HG03039 (cell line): ENCODE results near the gene CEP164.
"Not testable (repeated sequence)": the region's sequence is repeated elsewhere in the genome, so short reads cannot be mapped to it uniquely, and the experiment has no call there.

Experiments
- ATAC-seq: cut with Tn5 transposase; IDR thresholded peaks from one replicate; pipeline ENCODE4 v1.9.1; 2021; ENCODE audit warnings: mild to moderate bottlenecking, moderate library complexity; ENCODE audit not compliant: unreplicated experiment

The CEP164 gene

DNA sequence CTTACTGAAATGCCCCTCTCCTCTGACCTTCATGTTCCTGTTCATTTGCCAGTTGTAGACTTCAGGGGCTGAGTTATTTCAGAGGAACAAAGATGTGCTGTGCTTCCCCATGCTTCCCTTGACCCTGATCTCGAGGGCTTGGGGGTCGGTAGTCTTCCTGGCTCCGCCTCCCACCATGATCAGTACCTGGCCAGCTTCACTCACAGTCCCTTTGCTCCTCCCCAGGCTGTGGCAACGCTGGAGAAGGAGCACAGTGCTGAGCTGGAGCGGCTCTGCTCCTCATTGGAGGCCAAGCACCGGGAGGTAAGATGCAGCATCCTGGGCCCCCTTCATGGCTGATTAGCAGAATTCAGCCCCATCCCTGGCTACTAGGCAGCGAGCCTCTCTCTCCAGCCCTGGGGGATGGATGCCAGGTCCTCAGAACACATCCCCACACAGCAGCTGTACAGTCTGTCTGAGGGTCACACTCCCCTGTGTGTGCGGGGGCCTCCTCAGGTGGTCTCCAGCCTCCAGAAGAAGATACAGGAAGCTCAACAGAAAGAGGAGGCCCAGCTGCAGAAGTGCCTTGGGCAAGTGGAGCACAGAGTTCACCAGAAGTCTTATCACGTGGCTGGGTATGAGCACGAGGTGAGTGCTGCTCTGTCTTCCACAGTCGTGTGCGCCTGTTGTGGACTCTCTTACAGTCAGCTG, 64.5 kb downstream of the CEP164 start:
- ATAC-seq = no peak

DNA sequence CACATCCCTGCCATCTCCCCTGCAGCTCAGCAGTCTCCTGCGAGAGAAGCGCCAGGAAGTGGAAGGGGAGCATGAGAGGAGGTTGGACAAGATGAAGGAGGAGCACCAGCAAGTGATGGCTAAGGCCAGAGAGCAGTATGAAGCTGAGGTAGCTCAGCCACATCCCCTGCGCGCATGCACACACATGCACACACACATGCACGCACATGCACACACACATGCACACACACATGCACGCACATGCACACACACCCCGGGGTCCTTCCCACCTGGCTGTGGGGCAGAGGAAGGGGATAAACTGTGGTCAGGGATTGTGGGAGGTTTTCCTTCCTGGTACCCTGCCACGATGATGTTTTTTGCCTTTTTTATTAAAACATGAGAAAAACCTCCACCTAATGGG, 65.3 kb downstream of the CEP164 start:
- ATAC-seq = no peak

DNA sequence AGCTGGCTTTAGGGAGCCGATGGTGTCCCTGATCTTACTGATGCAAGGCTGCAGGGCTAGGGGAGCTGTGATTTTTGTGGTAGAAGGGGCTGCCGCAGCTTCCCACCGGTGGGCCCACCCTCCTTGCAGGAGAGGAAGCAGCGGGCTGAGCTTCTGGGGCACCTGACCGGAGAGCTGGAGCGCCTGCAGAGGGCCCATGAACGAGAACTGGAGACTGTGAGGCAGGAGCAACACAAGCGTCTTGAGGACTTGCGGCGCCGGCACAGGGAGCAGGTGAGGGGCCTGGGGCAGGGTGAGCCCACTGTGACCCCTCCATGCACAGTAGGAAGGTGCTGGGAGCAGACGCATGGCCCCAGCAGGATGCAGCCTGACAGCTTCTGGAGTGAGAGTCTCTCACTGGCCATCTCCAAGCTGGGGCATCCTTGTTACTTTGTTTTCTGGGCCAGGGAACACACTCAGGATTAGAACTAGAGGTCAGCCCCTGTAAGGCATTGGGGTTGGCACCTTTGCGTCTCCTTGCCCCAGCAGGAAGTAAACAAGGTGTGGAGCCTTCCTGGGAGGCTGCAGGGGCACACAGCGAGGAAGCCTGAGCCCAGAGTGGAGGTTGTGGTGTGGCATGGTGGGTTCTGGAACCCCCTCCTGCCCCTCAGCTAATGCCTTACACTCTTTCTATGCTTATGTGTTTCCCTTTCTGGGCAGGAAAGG, 66.7 kb downstream of the CEP164 start:
- no peak for ATAC-seq

DNA sequence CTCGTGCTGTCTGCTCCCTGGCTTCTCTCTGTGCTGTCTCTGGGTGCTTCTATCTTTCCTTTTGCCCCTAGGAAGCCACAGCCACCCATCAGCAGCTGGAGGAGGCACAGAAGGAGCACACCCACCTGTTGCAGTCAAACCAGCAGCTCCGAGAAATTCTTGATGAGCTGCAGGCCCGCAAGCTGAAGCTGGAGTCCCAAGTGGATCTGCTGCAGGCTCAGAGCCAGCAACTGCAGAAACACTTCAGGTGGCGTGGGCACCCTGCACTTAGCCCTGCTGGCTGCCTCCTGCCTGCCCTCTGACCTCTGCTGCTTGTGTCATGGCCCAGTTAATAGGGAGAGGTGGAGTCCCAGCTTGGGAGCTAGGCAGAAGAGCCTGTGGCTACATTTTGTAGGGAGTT, 67.8 kb downstream of the CEP164 start:
- ATAC-seq = no peak

DNA sequence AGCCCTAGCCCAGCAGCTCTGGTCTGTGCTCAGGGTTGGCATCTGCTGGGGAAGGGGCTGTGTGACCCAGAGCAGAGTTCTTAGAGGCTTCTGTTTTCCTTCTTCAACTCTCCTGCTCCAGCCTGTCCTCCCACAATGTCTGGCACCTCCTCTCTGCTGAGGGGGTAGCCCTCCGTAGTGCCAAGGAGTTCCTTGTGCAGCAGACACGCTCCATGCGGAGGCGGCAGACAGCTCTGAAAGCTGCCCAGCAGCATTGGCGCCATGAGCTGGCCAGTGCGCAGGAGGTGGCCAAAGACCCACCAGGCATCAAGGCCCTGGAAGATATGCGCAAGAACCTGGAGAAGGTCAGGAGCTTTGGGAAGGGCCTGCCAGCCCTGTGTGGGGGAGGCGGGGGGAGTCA, 69.3 kb downstream of the CEP164 start:
- no peak for ATAC-seq

DNA sequence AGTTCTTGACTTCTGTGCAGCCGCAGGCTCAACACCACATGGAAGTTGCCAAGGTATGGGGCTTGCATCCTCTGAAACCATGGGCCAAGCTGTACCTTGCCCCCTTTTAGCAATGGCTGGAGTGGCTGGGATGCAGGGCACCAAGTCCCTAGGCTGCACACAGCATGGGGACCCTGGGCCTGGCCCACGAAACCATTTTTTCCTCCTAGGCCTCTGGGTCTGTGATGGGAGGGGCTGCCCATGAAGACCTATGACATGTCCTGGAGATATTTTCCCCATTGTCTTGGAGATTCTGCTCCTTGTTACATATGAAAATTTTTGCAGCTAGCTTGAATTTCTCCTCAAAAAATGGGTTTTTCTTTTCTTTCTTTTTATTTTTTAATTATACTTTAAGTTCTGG, 71.0 kb downstream of the CEP164 start:
- not testable (repeated sequence) for ATAC-seq

DNA sequence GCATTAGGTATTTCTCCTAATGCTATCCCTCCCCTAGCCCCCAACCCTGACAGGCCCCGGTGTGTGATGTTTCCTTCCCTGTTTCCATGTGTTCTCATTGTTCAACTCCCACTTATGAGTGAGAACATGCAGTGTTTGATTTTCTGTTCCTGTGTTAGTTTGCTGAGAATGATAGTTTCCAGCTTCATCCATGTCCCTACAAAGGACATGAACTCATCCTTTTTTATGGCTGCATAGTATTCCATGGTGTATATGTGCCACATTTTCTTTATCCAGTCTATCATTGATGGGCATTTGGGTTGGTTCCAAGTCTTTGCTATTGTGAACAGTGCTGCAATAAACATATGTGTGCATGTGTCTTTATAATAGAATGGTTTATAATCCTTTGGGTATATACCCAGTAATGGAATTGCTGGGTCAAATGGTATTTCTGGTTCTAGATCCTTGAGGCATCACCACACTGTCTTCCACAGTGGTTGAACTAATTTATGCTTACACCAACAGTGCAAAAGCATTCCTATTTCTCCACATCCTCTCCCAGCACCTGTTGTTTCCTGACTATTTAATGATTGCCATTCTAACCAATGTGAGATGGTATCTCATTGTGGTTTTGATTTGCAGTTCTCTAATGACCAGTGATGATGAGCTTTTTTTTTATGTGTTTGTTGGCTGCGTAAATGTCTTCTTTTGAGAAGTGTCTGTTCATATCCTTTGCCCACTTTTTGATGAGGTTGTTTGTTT, 71.6 kb downstream of the CEP164 start:
- ATAC-seq = not testable (repeated sequence)

DNA sequence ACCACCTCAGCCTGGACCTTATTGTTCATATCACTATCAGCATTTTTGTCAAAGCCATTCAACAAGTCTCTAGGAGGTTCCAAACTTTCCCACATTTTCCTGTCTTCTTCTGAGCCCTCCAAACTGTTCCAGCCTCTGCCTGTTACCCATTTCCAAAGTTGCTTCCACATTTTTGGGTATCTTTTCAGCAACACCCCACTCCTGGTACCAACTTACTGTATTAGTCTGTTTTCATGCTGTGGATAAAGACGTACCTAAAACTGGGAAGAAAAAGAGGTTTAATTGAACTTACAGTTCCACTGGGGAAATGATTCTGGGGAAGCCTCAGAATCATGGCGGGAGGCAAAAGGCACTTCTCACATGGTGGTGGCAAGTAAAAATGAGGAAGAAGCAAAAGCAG, 78.2 kb downstream of the CEP164 start:
- ATAC-seq = not testable (repeated sequence)

DNA sequence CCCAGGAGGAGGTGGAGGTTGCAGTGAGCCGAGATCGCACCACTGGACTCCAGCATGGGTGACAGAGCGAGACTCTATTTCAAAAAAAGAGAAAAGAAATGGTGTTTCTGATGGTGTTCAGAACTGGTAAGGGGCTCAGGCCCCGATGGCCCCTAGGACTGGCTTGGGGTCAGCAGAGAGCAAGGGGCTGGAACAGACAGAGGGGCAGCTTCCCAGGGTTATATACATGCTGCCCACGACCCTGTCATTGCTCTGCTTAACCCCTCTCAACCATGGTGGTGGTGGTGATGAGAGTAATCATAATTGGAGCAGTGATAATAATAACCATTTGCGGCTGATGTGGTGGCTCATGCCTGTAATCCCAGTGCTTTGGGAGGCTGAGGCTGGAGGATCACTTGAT, 79.4 kb downstream of the CEP164 start:
- no peak for ATAC-seq

DNA sequence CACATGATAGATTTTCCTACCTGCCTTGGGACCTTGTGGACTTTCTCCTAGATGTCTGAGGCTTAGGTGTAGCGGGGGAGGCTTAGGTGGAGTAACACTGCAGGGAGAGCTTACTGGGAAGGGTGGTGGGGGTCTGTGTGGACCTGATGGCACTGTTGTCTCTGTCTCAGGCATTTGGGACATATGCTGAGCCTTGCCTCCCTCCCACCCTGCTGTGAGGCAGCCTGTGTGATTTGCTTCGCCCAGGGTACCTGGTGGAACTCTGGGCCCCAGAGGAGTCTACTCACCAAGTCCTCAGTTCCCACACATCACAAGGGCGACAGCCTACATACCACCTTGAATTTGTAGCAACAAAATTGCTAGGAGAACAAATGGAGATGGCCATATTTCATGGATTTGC, 80.7 kb downstream of the CEP164 start:
- no peak for ATAC-seq

DNA sequence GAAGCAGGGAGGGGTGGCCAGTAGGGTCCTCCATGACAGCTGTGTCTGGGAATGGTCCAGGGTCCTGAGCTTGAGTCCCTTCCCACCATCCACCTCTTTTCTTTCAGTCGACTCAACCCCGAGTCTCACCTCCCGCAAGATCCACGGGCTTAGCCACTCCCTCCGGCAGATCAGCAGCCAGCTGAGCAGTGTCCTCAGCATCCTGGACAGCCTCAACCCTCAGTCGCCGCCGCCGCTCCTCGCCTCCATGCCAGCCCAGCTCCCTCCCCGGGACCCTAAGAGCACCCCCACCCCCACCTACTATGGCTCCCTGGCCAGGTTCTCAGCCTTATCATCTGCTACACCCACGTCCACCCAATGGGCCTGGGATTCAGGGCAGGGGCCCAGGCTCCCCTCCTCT, 81.9 kb downstream of the CEP164 start:
- no peak for ATAC-seq

DNA sequence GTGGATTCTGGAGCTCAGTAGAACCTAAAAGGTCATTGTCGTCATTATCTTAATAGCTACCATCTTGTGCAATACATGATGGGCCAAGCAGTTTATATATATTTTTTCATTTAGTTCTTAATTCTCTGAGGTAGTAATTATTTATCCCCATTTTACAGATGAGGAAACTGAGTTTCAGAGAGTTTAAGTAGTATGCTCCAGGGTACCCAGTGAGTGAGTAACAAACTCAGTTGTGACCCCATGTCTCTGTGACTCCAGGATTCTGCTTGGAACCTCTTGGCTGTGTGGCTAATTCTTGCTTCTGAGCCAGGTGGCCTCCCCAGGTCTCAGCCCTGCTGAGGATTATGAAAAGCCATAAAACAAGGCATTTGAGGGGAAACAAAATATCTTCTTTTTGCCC, 82.6 kb downstream of the CEP164 start:
- no peak for ATAC-seq

DNA sequence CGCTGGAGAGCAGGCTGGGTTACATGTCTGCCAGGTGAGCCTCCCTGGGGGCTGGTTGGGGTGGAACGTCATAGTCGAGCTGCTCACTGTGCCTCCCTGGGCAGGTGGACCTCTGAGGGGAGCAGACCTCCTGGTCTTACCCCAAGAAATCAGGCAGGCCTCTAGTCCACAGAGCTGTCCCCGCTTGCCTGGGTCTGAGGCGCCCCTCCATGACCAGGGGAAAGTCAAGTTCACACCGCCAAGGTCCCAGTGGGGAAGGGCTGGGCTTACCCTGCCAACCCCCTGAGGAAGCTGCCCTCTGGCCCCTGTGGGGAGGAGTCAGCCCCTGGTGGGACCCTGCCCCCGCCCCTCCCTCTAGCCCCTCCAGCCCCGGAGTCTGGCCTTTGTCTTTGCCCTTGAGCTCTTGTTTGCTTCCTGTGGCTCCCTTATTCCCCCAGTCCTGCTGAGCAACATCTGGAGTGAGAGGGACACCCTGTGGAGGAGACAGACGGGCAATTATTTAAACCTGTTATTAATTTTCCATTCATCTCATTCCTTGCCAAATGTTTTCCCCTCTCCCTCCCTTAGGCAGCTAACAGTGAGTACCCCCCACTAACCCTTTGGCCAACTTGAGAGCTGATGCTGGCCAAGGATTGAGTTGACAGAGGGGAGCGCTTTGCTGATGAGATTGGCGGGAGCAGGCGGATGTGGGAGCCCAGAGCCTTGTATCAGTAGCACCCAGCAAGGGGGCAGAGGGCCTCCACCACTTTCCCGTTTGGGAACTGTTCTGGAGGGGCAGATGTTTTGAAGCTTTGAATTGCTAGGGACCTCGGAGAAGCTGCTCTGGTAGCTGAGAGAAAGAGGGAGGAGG, 83.4 kb downstream of the CEP164 start:
- no peak for ATAC-seq

DNA sequence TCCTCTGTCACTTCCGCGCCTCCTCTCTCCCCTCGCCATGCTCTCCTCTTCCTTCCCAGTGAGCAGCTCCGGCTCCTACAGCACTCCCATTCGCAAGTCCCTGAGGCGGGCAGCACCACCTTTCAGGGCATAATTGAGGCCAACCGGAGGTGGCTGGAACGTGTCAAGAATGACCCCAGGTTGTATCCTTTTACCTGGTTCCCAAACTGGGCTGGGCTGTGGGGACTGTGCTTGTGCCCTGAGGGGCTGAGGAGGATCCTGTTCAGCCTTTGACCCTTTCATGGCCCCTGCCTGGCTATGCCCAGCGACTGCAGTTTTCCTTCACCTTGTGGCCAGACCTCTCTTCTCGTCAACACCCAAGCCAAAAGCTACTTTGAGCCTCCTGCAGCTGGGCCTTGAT, 84.1 kb downstream of the CEP164 start:
- ATAC-seq = no peak

DNA sequence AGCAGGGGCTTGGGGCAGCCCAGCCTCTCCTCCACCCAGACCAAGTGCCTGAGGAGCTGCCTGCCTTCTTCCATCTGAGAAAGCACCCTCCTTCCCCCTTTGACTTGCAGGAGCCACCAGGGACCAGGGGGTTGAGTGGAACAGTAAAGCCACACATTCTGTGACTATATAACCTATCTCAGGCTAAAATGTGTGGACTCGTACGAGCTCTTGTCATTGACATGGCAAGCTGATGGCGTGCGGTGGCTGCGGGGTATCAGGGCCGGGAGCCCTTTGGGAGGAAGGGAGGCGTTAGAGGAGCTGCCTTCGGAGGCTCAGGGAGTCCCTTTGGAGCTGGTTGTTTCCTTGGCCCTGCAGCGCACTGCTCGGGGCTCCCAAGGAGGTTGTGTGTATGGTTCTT, 84.5 kb downstream of the CEP164 start:
- no peak for ATAC-seq

DNA sequence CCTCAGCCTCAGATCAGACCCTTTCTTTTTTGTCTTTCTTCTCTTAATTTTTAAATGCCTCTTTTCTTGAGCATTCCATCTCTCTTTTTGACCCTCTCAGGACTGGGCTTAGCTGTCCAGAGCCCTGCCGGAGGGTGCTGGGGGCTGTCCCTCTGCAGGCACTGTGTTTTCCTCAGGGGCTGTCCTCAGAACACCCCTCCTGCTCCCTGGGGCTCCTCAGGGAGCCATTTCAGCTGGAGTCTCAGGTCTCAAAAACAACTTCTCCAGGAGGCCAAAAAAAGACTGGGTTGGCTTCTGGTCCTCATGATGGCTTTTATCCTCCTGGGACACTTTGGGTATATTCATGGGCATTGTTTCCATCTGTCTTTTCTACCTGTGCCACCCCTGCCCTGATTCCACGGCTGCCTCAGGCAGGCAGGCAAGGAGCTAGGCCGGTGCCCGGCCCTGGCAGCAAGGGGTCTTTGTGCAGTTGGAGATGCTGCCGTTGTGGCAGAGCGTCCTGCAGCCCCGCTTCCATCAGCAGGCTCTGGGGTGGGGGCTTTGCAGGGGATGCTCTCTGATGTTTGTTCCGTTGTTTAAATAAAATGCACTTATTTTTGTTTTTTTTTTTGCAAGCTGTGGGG, 85.1 kb downstream of the CEP164 start:
- no peak for ATAC-seq

DNA sequence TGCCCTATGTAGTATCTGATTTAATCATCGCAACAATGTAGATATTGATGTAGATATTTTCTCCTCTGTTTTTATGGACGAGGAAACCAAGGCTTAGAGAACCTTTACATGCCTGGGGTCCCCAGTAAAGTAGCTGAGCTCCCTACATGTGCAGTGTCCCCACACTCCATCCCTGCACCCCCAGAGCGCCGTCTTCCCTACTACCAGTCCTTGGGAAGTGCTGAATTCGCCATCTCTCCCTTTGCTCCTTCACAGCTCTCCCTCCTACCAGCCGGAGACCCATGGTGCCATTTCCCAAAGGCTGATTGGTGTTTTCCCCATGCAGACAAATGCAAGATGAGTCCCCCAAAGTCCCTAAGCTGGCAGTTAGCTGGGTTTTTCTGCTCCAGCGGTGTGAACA, 86.0 kb downstream of the CEP164 start:
- no peak for ATAC-seq

DNA sequence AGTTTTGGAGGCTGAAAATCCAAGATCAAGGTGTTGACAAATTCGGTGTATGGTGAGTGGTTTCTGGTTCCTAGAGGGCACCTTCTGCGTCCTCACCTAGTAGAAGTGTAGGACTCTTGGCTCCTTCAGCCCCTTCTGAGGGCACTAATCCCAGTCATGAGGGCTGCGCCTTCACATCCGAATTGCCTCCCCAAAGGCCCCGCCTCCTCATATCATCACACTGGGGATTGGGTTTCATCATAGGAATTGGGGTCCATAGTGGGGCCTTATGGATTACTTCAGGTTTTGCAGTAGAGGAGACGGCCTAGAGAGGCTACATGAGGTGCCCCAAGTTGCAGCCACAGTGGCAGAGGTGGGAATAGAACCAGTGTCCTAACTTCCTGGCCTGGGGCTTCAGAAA, 87.1 kb downstream of the CEP164 start:
- no peak for ATAC-seq

DNA sequence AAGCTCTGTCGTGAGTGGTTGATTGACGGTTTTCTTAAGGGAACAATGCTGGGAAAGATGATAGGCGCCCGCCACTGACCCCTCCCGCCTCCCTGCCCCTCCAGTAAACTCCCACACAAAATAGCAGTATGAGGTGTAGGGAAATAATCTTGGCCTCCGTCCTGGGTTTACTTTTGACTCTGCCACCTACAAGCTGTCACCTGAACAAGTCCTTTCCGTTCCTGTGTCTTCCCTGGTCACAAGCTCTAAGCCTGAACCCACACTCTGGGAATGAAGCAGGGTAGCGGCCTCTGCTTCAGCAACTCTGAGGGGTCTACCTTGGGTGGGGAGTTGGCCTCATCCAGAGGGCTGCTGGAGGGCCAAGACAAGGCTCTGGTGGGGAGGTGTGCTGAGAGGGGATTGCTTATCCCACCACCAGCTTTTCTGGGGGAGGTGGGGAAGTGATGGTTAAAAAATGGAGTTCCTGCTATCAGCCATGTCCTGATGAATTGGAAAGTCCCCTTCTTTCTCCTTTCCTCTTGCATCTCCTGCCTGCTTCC, 87.8 kb downstream of the CEP164 start:
- ATAC-seq = no peak

DNA sequence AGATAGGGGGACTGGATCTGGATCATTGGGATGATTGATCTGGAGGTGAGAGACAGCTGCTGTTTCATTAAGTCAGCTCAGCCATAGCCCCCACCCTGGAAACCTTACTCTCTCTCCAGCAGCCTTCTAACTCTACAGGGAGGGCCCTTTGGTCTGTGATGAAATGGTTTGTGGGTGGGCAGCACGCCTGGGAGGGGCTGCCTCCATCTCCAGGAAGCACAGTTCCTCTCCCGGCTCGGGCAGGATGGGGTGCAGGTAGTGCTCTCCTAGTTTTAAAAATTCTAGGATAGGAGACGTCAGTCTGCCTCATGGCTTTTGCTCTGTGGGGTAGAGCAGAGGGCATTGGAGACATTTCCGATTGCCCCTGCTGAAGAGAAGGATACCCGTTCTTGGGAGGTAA, 89.7 kb downstream of the CEP164 start:
- no peak for ATAC-seq
